MCF 10A (cell line): Measurements from ENCODE around the gene B3GAT1. TPM values are rescaled to one million over a fixed set of nuclear protein-coding genes. Genes with fewer than 3 reads are reported as not detected.

Experiments used
- BruUV-seq: library from RNA; stranded (reverse); fragments of 400-500 nt; replicated peaks from 2 replicates; lab custom pipeline; 2021; lab: Mats Ljungman, UMichigan
- CTCF ChIA-PET: fragments of 300-600 bp; sonication (Branson Sonifier 250); formaldehyde crosslinking; extraction: SDS; loops from one replicate; lab custom pipeline; 2021; ENCODE audit warnings: antibody characterized with exemption, inconsistent platforms; lab: Yijun Ruan, JAX
- POLR2A ChIA-PET: fragments of 300-600, 350-650 bp; sonication (Branson Sonifier 250); formaldehyde crosslinking; extraction: SDS; loops from one replicate; lab custom pipeline; 2020; ENCODE audit warnings: antibody characterized with exemption, inconsistent platforms; lab: Yijun Ruan, JAX
- DNase-seq: peaks from one replicate; pipeline ENCODE4 v3.0.0-alpha.2; 2018; ENCODE audit not compliant: unreplicated experiment
- H3K27ac Mint-ChIP-seq: one replicate; pipeline ENCODE4 v1.8.0; 2022; ENCODE audit warnings: mild to moderate bottlenecking, low read depth, mixed read lengths; ENCODE audit not compliant: unreplicated experiment
- H3K27me3 Mint-ChIP-seq: one replicate; pipeline ENCODE4 v1.8.0; 2022; ENCODE audit warnings: mixed read lengths; ENCODE audit not compliant: insufficient read depth, unreplicated experiment
- H3K36me3 Mint-ChIP-seq: one replicate; pipeline ENCODE4 v1.8.0; 2022; ENCODE audit warnings: mild to moderate bottlenecking, moderate library complexity, mixed read lengths; ENCODE audit not compliant: insufficient read depth, unreplicated experiment
- H3K4me1 Mint-ChIP-seq: one replicate; pipeline ENCODE4 v1.8.0; 2022; ENCODE audit warnings: mixed read lengths; ENCODE audit not compliant: insufficient read depth, unreplicated experiment
- H3K4me3 Mint-ChIP-seq: one replicate; pipeline ENCODE4 v1.8.0; 2022; ENCODE audit warnings: mild to moderate bottlenecking, moderate library complexity, mixed read lengths; ENCODE audit not compliant: unreplicated experiment
- H3K9me3 Mint-ChIP-seq: one replicate; pipeline ENCODE4 v1.8.0; 2022; ENCODE audit warnings: mixed read lengths; ENCODE audit not compliant: unreplicated experiment
- CTCF ChIP-seq: fragments of 200-600 bp; IDR thresholded peaks from one replicate; pipeline ENCODE4 v1.8.0; 2022; ENCODE audit warnings: antibody characterized with exemption, mild to moderate bottlenecking; ENCODE audit not compliant: unreplicated experiment
- intact Hi-C: fragments of 100-400 bp; cut with micrococcal nuclease; formaldehyde crosslinking; loops from 2 replicates; pipeline ENCODE4 v1.14.1; 2022
- total RNA-seq: library from RNA; stranded (reverse); gene quantifications from 2 replicates; pipeline ENCODE4 v1.2.3, GENCODE V29; 2022

B3GAT1 gene
- total RNA-seq, 1 experiment from 2014 or later: not detected

GRCh38 chr11:134390706-134391569 lies 21.1 kb downstream of the B3GAT1 start:
- Mint-ChIP-seq H3K9me3 (no peaks in the 10 kb centered on the region), H3K4me3 (no peak overlapping the region), H3K4me1 (no peaks in the 10 kb centered on the region), H3K27ac (no peak overlapping the region), H3K27me3 (no peaks in the 10 kb centered on the region), H3K36me3 (no peaks in the 10 kb centered on the region)
- no peak for DNase-seq
- BruUV-seq: no TSS peak
- CTCF ChIA-PET: interaction anchor here (0.7 kb wide), 1 partner anchor 25 kb away, joined by 3 read pairs; no protein-coding TSS in a partner anchor
- POLR2A ChIA-PET: no interaction called here
- intact Hi-C loops: no loop called here
- TF ChIP-seq CTCF: no peak

- CTCF ChIA-PET: interaction anchor here (0.6 to 0.7 kb wide), 2 partner anchors 24 to 415 kb away, joined by 3 to 4 read pairs; no protein-coding TSS in a partner anchor
- no peaks in the 10 kb centered on the region for H3K27me3 Mint-ChIP-seq
These were observed 22.4 kb downstream of the B3GAT1 start for GRCh38 chr11:134389464-134390180.

GRCh38 chr11:134388590-134388989 lies 23.5 kb downstream of the B3GAT1 start:
- no peaks in the 10 kb centered on the region for H3K9me3 Mint-ChIP-seq
- no TSS peak for BruUV-seq
- peaks cover 4% of the 10 kb centered on the region for H3K36me3 Mint-ChIP-seq
- DNase-seq: no peak
- H3K4me3 Mint-ChIP-seq: no peak overlapping the region
- intact Hi-C loops: no loop called here
- ChIA-PET CTCF (interaction anchor here (0.5 to 0.6 kb wide), 3 partner anchors 416 to 480 kb away, joined by 3 to 4 read pairs (median 4); no protein-coding TSS in a partner anchor), POLR2A (no interaction called here)
- TF ChIP-seq CTCF: no peak
- no peaks in the 10 kb centered on the region for H3K27me3 Mint-ChIP-seq
- no peak overlapping the region for H3K27ac Mint-ChIP-seq
- H3K4me1 Mint-ChIP-seq: no peaks in the 10 kb centered on the region

More at GRCh38 chr11:134389464-134390180, 22.4 kb downstream of the B3GAT1 start:
- intact Hi-C loops: no loop called here
- BruUV-seq: no TSS peak
- peaks cover 4% of the 10 kb centered on the region for H3K36me3 Mint-ChIP-seq
- H3K4me3 Mint-ChIP-seq: no peak overlapping the region
- POLR2A ChIA-PET: no interaction called here
- no peak for TF ChIP-seq CTCF
- no peak for DNase-seq
- H3K4me1 Mint-ChIP-seq: no peaks in the 10 kb centered on the region
- no peak overlapping the region for H3K27ac Mint-ChIP-seq
- H3K9me3 Mint-ChIP-seq: no peaks in the 10 kb centered on the region

GRCh38 chr11:134387501-134387900 lies 24.5 kb downstream of the B3GAT1 start:
- H3K4me3 Mint-ChIP-seq: no peak overlapping the region
- no peaks in the 10 kb centered on the region for H3K9me3 Mint-ChIP-seq
- no peak for TF ChIP-seq CTCF
- no peak overlapping the region for H3K27ac Mint-ChIP-seq
- POLR2A ChIA-PET: no interaction called here
- no peaks in the 10 kb centered on the region for H3K4me1 Mint-ChIP-seq
- DNase-seq: no peak
- intact Hi-C loops: no loop called here
- BruUV-seq: no TSS peak
- H3K27me3 Mint-ChIP-seq: no peaks in the 10 kb centered on the region
- peaks cover 4% of the 10 kb centered on the region for H3K36me3 Mint-ChIP-seq
- CTCF ChIA-PET: interaction anchor here (0.7 to 1.2 kb wide), 2 partner anchors 13 to 15 kb away, joined by 3 to 4 read pairs; no protein-coding TSS in a partner anchor
